Mucosa of stomach (tissue), 1 donor: ENCODE results near the gene NKX6-2.
"Not testable (repeated sequence)": the region's sequence is repeated elsewhere in the genome, so short reads cannot be mapped to it uniquely, and the experiment has no call there.

Source experiments
- H3K27me3 ChIP-seq: one replicate; pipeline ENCODE4 v1.7.0; 2013; ENCODE audit warnings: mild to moderate bottlenecking, low read length; ENCODE audit not compliant: control insufficient read depth, insufficient read depth
- H3K36me3 ChIP-seq: one replicate; pipeline ENCODE4 v1.7.0; 2013; ENCODE audit warnings: low read length; ENCODE audit not compliant: control insufficient read depth, insufficient read depth
- H3K4me1 ChIP-seq: one replicate; pipeline ENCODE4 v1.7.0; 2013; ENCODE audit warnings: mild to moderate bottlenecking, low read length; ENCODE audit not compliant: control insufficient read depth, insufficient read depth
- H3K4me3 ChIP-seq: one replicate; pipeline ENCODE4 v1.7.0; 2013; ENCODE audit warnings: low read length
- H3K9ac ChIP-seq: one replicate; pipeline ENCODE4 v1.7.0; 2013; ENCODE audit warnings: mild to moderate bottlenecking, low read length, moderate library complexity
- H3K9me3 ChIP-seq: one replicate; pipeline ENCODE4 v1.7.0; 2013; ENCODE audit warnings: mild to moderate bottlenecking, low read length, moderate library complexity; ENCODE audit not compliant: control insufficient read depth
- donor health status: Pancreatic carcinoma.

The NKX6-2 gene

GRCh38 chr10:132802694-132803320 is 16.9 kb upstream of the NKX6-2 start:
- no peak overlapping the region for H3K9ac ChIP-seq
- no peaks in the 10 kb centered on the region for H3K9me3 ChIP-seq
- H3K4me3 ChIP-seq, result no peak overlapping the region
- no peaks in the 10 kb centered on the region for H3K27me3 ChIP-seq
- H3K36me3 ChIP-seq, result no peaks in the 10 kb centered on the region
- H3K4me1 ChIP-seq, result no peaks in the 10 kb centered on the region

GRCh38 chr10:132802048-132802447 is 16.1 kb upstream of the NKX6-2 start:
- Histone ChIP-seq H3K27me3 (no peaks in the 10 kb centered on the region), H3K36me3 (no peaks in the 10 kb centered on the region), H3K9me3 (no peaks in the 10 kb centered on the region), H3K9ac (no peak overlapping the region), H3K4me3 (no peak overlapping the region), H3K4me1 (no peaks in the 10 kb centered on the region)

GRCh38 chr10:132799865-132800264 is 13.9 kb upstream of the NKX6-2 start:
- Histone ChIP-seq H3K9me3 (no peaks in the 10 kb centered on the region), H3K36me3 (no peaks in the 10 kb centered on the region), H3K9ac (no peak overlapping the region), H3K4me1 (no peaks in the 10 kb centered on the region), H3K4me3 (no peak overlapping the region), H3K27me3 (no peaks in the 10 kb centered on the region)

GRCh38 chr10:132798876-132799275 is 12.9 kb upstream of the NKX6-2 start:
- Histone ChIP-seq H3K36me3 (no peaks in the 10 kb centered on the region), H3K9ac (no peak overlapping the region), H3K9me3 (no peaks in the 10 kb centered on the region), H3K4me1 (no peaks in the 10 kb centered on the region), H3K4me3 (no peak overlapping the region), H3K27me3 (no peaks in the 10 kb centered on the region)

- H3K9me3 ChIP-seq, result no peaks in the 10 kb centered on the region
- H3K9ac ChIP-seq, result no peak overlapping the region
- no peaks in the 10 kb centered on the region for H3K36me3 ChIP-seq
- peaks cover under 1% of the 10 kb centered on the region for H3K27me3 ChIP-seq
- H3K4me1 ChIP-seq, result no peaks in the 10 kb centered on the region
- H3K4me3 ChIP-seq, result no peak overlapping the region
These were observed 12.5 kb upstream of the NKX6-2 start for GRCh38 chr10:132798403-132798802.

- H3K9me3 ChIP-seq, H3K4me1 ChIP-seq, H3K9ac ChIP-seq, H3K4me3 ChIP-seq, H3K36me3 ChIP-seq, H3K27me3 ChIP-seq: not testable (repeated sequence)
These were observed 12.0 kb upstream of the NKX6-2 start for GRCh38 chr10:132797986-132798385.

GRCh38 chr10:132796846-132797245 is 10.9 kb upstream of the NKX6-2 start:
- no peaks in the 10 kb centered on the region for H3K9me3 ChIP-seq
- H3K4me1 ChIP-seq, result no peaks in the 10 kb centered on the region
- no peak overlapping the region for H3K9ac ChIP-seq
- peaks cover 7% of the 10 kb centered on the region for H3K27me3 ChIP-seq
- H3K36me3 ChIP-seq, result no peaks in the 10 kb centered on the region
- H3K4me3 ChIP-seq, result no peak overlapping the region

GRCh38 chr10:132793871-132794849 is 8.2 kb upstream of the NKX6-2 start:
- Histone ChIP-seq H3K9ac (no peak overlapping the region), H3K27me3 (peaks cover 7% of the 10 kb centered on the region), H3K9me3 (no peaks in the 10 kb centered on the region), H3K36me3 (no peaks in the 10 kb centered on the region), H3K4me3 (no peak overlapping the region), H3K4me1 (peaks cover 16% of the 10 kb centered on the region)

GRCh38 chr10:132793213-132793612 is 7.3 kb upstream of the NKX6-2 start:
- no peaks in the 10 kb centered on the region for H3K9me3 ChIP-seq
- H3K36me3 ChIP-seq, result peaks cover 6% of the 10 kb centered on the region
- H3K4me1 ChIP-seq, result peaks cover 20% of the 10 kb centered on the region
- H3K4me3 ChIP-seq, result no peak overlapping the region
- no peak overlapping the region for H3K9ac ChIP-seq
- H3K27me3 ChIP-seq, result peaks cover 11% of the 10 kb centered on the region

- Histone ChIP-seq H3K36me3 (peaks cover 6% of the 10 kb centered on the region), H3K4me1 (peaks cover 20% of the 10 kb centered on the region), H3K9ac (no peak overlapping the region), H3K27me3 (peaks cover 11% of the 10 kb centered on the region), H3K9me3 (no peaks in the 10 kb centered on the region), H3K4me3 (no peak overlapping the region)
These were observed 6.8 kb upstream of the NKX6-2 start for GRCh38 chr10:132792796-132793195.

- not testable (repeated sequence) for H3K9me3 ChIP-seq, H3K9ac ChIP-seq, H3K4me3 ChIP-seq, H3K36me3 ChIP-seq
- Histone ChIP-seq H3K27me3 (peaks cover 11% of the 10 kb centered on the region), H3K4me1 (peaks cover 20% of the 10 kb centered on the region)
These were observed 6.2 kb upstream of the NKX6-2 start for GRCh38 chr10:132792099-132792498.
